Smooth muscle cell (in vitro differentiated cells): ENCODE results near the gene BABAM2. TPM values are rescaled to one million over a fixed set of nuclear protein-coding genes. Genes with fewer than 3 reads are reported as not detected.

ENCODE experiments used
- DNase-seq: peaks from one replicate; lab custom pipeline; 2025; ENCODE audit not compliant: unreplicated experiment; lab: John Stamatoyannopoulos, UW
- H2AFZ ChIP-seq: fragments of 200-600 bp; sonication (generic); 2 replicates; pipeline ENCODE4 v1.6.0; 2016; ENCODE audit warnings: antibody characterized with exemption, low read depth, mild to moderate bottlenecking
- H3F3A ChIP-seq: fragments of 200-600 bp; sonication (generic); 2 replicates; pipeline ENCODE4 v1.6.0; 2017; ENCODE audit warnings: antibody characterized with exemption, low read depth
- H3K27ac ChIP-seq: fragments of 200-600 bp; sonication (generic); 2 replicates; pipeline ENCODE4 v1.5.1; 2016; ENCODE audit warnings: low read depth, mild to moderate bottlenecking
- H3K27me3 ChIP-seq: fragments of 200-600 bp; sonication (generic); 2 replicates; pipeline ENCODE4 v1.6.1; 2016; ENCODE audit warnings: low read depth, mild to moderate bottlenecking
- H3K36me3 ChIP-seq: fragments of 200-600 bp; sonication (generic); 2 replicates; pipeline ENCODE4 v1.5.1; 2016; ENCODE audit warnings: low read depth
- H3K4me1 ChIP-seq: fragments of 200-600 bp; sonication (generic); 2 replicates; pipeline ENCODE4 v1.5.1; 2016; ENCODE audit warnings: low read depth
- H3K4me2 ChIP-seq: fragments of 200-600 bp; sonication (generic); 2 replicates; pipeline ENCODE4 v1.6.0; 2016; ENCODE audit warnings: mild to moderate bottlenecking
- H3K4me3 ChIP-seq: fragments of 200-600 bp; sonication (generic); 2 replicates; pipeline ENCODE4 v1.5.1; 2016; ENCODE audit warnings: mild to moderate bottlenecking
- H3K79me2 ChIP-seq: fragments of 200-600 bp; sonication (generic); 2 replicates; pipeline ENCODE4 v1.6.0; 2016; ENCODE audit warnings: low read depth, mild to moderate bottlenecking
- H3K9ac ChIP-seq: fragments of 200-600 bp; sonication (generic); 2 replicates; pipeline ENCODE4 v1.6.0; 2016; ENCODE audit warnings: low read depth
- H3K9me3 ChIP-seq: fragments of 200-600 bp; sonication (generic); replicated peaks from 2 replicates; pipeline ENCODE4 v1.5.1; 2016; ENCODE audit warnings: low read depth
- H4K20me1 ChIP-seq: fragments of 200-600 bp; sonication (generic); 2 replicates; pipeline ENCODE4 v1.6.0; 2016; ENCODE audit warnings: low read depth
- WGBS: methylation state at CpG from one replicate; pipeline ENCODE4 v1.1.7; 2016; ENCODE audit warnings: low lambda C conversion rate; 5-methylcytosine and 5-hydroxymethylcytosine counted together
- polyA plus RNA-seq: library from polyadenylated mRNA; unstranded; fragments of >200 nt; fragmentation: Nextera tagmentation; extraction: Ambion mirVana; gene quantifications from 2 replicates; pipeline ENCODE4 v1.2.1, GENCODE V29; 2016
- total RNA-seq: library from RNA; depleted of rRNA; stranded (reverse); fragments of >200 nt; gene quantifications from 2 replicates; pipeline ENCODE4 v1.2.3, GENCODE V29; 2014
- TF ChIP-seq, protein P1 (sequence below): fragments of 200-600 bp; sonication (generic); IDR thresholded peaks from 2 replicates; pipeline ENCODE4 v1.5.1; 2017; ENCODE audit warnings: borderline replicate concordance, mild to moderate bottlenecking, antibody characterized with exemption; ENCODE audit not compliant: insufficient read depth, poor library complexity, severe bottlenecking

Gene BABAM2
- total and polyA plus RNA-seq, 2 experiments from 2014 or later = 26.5 to 29.1 TPM

DNA sequence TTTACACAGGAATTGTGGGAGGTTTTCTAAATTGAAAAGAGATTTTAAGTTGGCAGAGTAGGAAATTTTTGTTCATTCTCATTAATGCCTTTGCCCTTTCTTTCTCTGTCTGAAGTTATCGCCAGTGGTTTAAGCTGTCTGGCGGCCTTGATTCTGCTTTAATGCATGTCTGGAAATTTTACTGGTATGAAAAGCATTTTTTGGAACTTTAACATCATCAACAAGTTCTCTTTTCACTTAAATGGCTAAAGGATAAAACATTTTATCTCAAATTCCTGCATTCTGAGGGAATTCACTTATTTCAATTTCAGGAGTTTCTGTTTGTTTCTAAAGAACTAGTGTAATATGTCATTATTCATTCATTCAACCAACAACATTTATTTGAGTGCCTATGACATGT is 268.3 kb downstream of the BABAM2 start:
- H3K36me3 ChIP-seq = peaks cover 6% of the 10 kb centered on the region
- TF ChIP-seq, protein P1, sequence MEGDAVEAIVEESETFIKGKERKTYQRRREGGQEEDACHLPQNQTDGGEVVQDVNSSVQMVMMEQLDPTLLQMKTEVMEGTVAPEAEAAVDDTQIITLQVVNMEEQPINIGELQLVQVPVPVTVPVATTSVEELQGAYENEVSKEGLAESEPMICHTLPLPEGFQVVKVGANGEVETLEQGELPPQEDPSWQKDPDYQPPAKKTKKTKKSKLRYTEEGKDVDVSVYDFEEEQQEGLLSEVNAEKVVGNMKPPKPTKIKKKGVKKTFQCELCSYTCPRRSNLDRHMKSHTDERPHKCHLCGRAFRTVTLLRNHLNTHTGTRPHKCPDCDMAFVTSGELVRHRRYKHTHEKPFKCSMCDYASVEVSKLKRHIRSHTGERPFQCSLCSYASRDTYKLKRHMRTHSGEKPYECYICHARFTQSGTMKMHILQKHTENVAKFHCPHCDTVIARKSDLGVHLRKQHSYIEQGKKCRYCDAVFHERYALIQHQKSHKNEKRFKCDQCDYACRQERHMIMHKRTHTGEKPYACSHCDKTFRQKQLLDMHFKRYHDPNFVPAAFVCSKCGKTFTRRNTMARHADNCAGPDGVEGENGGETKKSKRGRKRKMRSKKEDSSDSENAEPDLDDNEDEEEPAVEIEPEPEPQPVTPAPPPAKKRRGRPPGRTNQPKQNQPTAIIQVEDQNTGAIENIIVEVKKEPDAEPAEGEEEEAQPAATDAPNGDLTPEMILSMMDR = no peak
- H3K27me3 ChIP-seq = no peaks in the 10 kb centered on the region
- peak overlapping the region; percentile 49 for H3K9ac ChIP-seq
- H3K79me2 ChIP-seq = no peaks in the 10 kb centered on the region
- H3K4me1 ChIP-seq = peaks cover 29% of the 10 kb centered on the region
- H3K4me3 ChIP-seq = no peak overlapping the region
- DNase-seq = no peak
- WGBS = 28% methylated on average over 2 of the region's 2 CpGs
- H4K20me1 ChIP-seq = no peaks in the 10 kb centered on the region
- H3K4me2 ChIP-seq = peak overlapping the region; percentile 52
- H3K27ac ChIP-seq = peak overlapping the region; percentile 91
- peaks cover 4% of the 10 kb centered on the region for H3K9me3 ChIP-seq
- peaks cover 23% of the 10 kb centered on the region for H3F3A ChIP-seq
- peak overlapping the region; percentile 45 for H2AFZ ChIP-seq

DNA sequence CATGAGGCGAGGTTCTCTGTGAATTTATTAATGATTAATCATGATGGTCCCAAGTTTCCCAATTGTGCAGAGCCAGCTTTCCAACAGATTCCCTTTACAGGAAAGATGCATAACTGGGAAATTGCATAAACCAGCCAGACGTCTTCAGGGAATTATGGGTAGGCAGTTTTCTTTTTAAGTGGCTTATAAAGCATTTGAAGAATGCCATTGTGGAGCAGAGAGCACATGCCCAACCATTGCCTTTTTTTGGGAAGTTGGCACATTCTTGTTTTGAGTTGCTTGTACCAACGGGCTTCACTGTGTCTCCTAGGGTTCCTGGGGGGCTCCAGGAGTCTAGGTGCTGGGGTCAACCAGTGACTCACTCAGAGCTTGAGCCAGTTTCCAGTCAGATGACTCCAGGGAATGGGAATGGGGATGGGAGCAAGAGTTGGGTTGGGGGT is 270.5 kb downstream of the BABAM2 start:
- peaks cover 33% of the 10 kb centered on the region for H3K4me1 ChIP-seq
- 12% methylated on average over 3 of the region's 3 CpGs for WGBS
- H3K27ac ChIP-seq = peak overlapping the region; percentile 91
- no peak for DNase-seq
- H3F3A ChIP-seq = peaks cover 32% of the 10 kb centered on the region
- H4K20me1 ChIP-seq = no peaks in the 10 kb centered on the region
- H3K79me2 ChIP-seq = no peaks in the 10 kb centered on the region
- H3K4me2 ChIP-seq = peak overlapping the region; percentile 69
- H3K27me3 ChIP-seq = no peaks in the 10 kb centered on the region
- H3K9me3 ChIP-seq = no peaks in the 10 kb centered on the region
- H3K4me3 ChIP-seq = no peak overlapping the region
- TF ChIP-seq, protein P1 = no peak
- no peak overlapping the region for H3K9ac ChIP-seq
- H2AFZ ChIP-seq = no peak overlapping the region
- H3K36me3 ChIP-seq = no peaks in the 10 kb centered on the region

DNA sequence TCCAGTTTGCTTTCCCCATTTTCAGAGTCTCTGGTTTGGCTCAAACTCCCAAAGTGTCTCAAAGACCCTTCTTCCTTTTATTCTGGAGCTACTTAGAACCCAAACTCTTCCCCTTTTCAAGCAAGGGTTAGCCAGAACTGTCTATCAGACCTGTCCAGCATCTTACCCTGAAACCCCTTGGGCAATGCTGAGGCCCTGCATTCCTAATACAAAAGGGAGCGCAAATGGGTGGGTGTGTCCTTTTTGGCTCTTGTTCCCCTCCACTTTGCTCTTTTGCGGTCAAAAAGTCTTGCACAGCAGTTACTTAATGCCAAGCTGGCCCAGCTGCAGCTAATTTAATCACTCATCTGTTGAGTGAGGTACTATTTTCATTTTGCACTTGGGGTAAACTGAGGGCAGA is 270.9 kb downstream of the BABAM2 start:
- H3K4me2 ChIP-seq = no peak overlapping the region
- no peak overlapping the region for H3K4me3 ChIP-seq
- no peak overlapping the region for H2AFZ ChIP-seq
- WGBS = 63% methylated on average over 2 of the region's 2 CpGs
- H4K20me1 ChIP-seq = no peaks in the 10 kb centered on the region
- no peak for DNase-seq
- H3K9ac ChIP-seq = no peak overlapping the region
- peak overlapping the region; percentile 91 for H3K27ac ChIP-seq
- peaks cover 32% of the 10 kb centered on the region for H3F3A ChIP-seq
- TF ChIP-seq, protein P1 = no peak
- H3K36me3 ChIP-seq = no peaks in the 10 kb centered on the region
- no peaks in the 10 kb centered on the region for H3K9me3 ChIP-seq
- H3K79me2 ChIP-seq = no peaks in the 10 kb centered on the region
- no peaks in the 10 kb centered on the region for H3K27me3 ChIP-seq
- H3K4me1 ChIP-seq = peaks cover 33% of the 10 kb centered on the region

DNA sequence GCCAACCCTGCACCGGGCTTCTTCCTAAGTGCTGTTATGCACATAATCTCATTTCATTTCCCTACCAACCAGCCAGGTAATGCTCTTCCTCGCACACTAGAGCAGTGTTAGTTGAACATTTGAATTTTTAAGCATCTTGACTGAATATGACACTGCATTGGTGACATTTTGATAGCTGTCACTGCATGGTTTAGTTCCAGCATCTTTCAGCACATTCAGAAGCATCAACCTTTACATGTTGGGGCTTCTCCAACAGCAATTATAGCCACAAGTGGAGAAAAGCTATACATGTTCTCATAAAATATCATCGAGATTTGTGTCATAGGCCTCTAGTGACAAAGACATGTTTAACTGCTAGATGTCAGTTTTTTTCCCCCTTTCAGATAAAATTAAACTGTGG is 272.0 kb downstream of the BABAM2 start:
- Histone ChIP-seq H3K27ac (peak overlapping the region; percentile 83), H3K36me3 (no peaks in the 10 kb centered on the region)

More for the DNA sequence above, 272.0 kb downstream of the BABAM2 start:
- Histone ChIP-seq H3K4me3 (no peak overlapping the region), H3K27me3 (no peaks in the 10 kb centered on the region), H3K9me3 (no peaks in the 10 kb centered on the region), H3K4me1 (peaks cover 33% of the 10 kb centered on the region), H3K4me2 (no peak overlapping the region), H3F3A (peaks cover 32% of the 10 kb centered on the region), H3K79me2 (no peaks in the 10 kb centered on the region), H2AFZ (no peak overlapping the region), H3K9ac (no peak overlapping the region), H4K20me1 (no peaks in the 10 kb centered on the region)
- no peak for DNase-seq
- WGBS = 84% methylated on average over 3 of the region's 3 CpGs
- TF ChIP-seq, protein P1 = no peak
